Measurements from ENCODE around the gene PTGDS.

Gene PTGDS

GRCh38 chr9:136937186-136938001 lies 39.9 kb upstream of the PTGDS start (continued):
- TF ChIP-seq ZNF362 (tag by site-specific recombination; IDR thresholded peaks at IDR 0.05) = no peak
- TF ChIP-seq ZNF624 (tag by site-specific recombination; IDR thresholded peaks at IDR 0.05) = no peak

- CTCF ChIA-PET = interaction anchor here (0.5 to 1.9 kb wide), 3 partner anchors 9 to 225 kb away, joined by 3 to 7 read pairs (median 5); no protein-coding TSS in a partner anchor
- TF ChIP-seq ZIC2 (tag by site-specific recombination; IDR thresholded peaks at IDR 0.05) (no peak), SP2 (tag by site-specific recombination; IDR thresholded peaks at IDR 0.05) (no peak), ZNF114 (tag by site-specific recombination; IDR thresholded peaks at IDR 0.05) (no peak), ZNF148 (tag by site-specific recombination; IDR thresholded peaks at IDR 0.05; ENCODE audit: borderline replicate concordance) (no peak), ZNF664 (tag by site-specific recombination; IDR thresholded peaks at IDR 0.05) (no peak), ZBTB10 (tag by site-specific recombination; IDR thresholded peaks at IDR 0.05) (no peak), ZNF704 (tag by site-specific recombination; IDR thresholded peaks at IDR 0.05) (no peak), BCL11B (tag by site-specific recombination; IDR thresholded peaks at IDR 0.05; ENCODE audit: low read depth) (no peak), ZNF157 (tag by site-specific recombination; IDR thresholded peaks at IDR 0.05) (no peak), OVOL3 (tag by site-specific recombination; IDR thresholded peaks at IDR 0.05) (no peak), ZNF391 (tag by site-specific recombination; IDR thresholded peaks at IDR 0.05; ENCODE audit: borderline replicate concordance, low read depth) (no peak), BCL6B (tag by site-specific recombination; IDR thresholded peaks at IDR 0.05) (no peak)
- POLR2A ChIA-PET = interaction anchor here (0.6 kb wide), 1 partner anchor 11 kb away, joined by 8 read pairs; no protein-coding TSS in a partner anchor
- H3K36me3 ChIP-seq (ENCODE audit: control insufficient read depth in 2 of 2, insufficient read depth in 1 of 2, low read length in 2 of 2) = peaks cover 0 to 53% of the 10 kb centered on the region in 2 experiments; a peak in 1 of 3 replicates
- no peaks in the 10 kb centered on the region for H3K4me1 ChIP-seq (ENCODE audit: control insufficient read depth, insufficient read depth, low read length)
- H3K4me3 ChIP-seq (ENCODE audit: low read depth, low read length) = no peak overlapping the region
- H3K27ac ChIP-seq (ENCODE audit: extremely low read depth, low read depth, low read length) = peak overlapping the region; percentile 38; the same call in 1 of the 2 replicates
- H3K9me3 ChIP-seq (ENCODE audit: control insufficient read depth, insufficient read depth, low read depth, low read length) = no peaks in the 10 kb centered on the region
These were observed 37.8 kb upstream of the PTGDS start for GRCh38 chr9:136939431-136939995.

All from HEK293 (cell line).